Measurements from ENCODE around the gene PSMB10. TPM values are rescaled to one million over a fixed set of nuclear protein-coding genes. Genes with fewer than 3 reads are reported as not detected.

Gene PSMB10
- total RNA-seq, 1 donor from 2014 or later, result 59.0 TPM

DNA sequence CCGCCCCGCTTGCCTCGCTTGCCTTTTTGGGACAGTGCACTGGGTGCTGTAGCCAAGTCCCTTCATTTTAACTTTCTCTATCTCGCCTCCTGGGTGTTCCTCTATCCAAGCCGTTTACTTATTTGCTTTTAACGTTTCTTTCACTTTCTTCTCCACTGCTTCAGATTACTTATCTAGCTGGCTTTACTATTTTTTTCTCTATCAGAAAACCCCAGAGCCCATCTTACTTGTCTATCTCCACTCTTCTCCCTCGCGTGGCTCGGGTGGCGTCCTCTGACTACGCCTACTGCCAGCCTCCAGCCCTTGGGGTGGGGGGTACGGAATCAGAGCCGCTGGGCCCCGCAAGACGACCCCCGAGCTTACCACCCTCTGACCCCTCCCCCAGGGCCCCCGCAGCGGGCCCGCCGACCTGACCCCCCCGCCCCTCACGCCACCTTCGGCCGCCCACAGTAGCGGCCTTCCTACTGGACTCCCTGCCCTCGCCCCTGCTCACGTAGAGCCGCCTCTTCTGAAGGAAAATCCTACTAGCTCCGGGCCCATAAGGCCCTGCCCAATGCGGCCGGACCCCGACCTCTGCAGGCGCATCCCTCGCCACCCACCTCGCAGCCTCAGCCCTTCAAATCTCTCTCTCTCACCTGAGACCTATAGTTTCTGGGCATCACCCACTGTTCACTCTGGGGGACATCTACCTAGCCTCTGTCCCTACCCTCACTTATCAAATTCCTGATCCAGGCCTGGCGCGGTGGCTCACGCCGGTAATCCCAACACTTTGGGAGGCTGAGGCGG lies 32.8 kb upstream of the PSMB10 start:
- DNase-seq (ENCODE audit: extremely low spot score, unreplicated experiment), result no peak
- Mint-ChIP-seq H3K27ac (ENCODE audit: unreplicated experiment) (peak overlapping the region; percentile 65), H3K4me1 (ENCODE audit: unreplicated experiment) (peaks cover 31% of the 10 kb centered on the region), H3K4me3 (ENCODE audit: unreplicated experiment) (peak overlapping the region; percentile 96), H3K27me3 (ENCODE audit: unreplicated experiment) (no peaks in the 10 kb centered on the region), H3K9me3 (ENCODE audit: unreplicated experiment) (no peaks in the 10 kb centered on the region), H3K36me3 (ENCODE audit: unreplicated experiment) (peaks cover 2% of the 10 kb centered on the region)
- TF ChIP-seq, protein P1, sequence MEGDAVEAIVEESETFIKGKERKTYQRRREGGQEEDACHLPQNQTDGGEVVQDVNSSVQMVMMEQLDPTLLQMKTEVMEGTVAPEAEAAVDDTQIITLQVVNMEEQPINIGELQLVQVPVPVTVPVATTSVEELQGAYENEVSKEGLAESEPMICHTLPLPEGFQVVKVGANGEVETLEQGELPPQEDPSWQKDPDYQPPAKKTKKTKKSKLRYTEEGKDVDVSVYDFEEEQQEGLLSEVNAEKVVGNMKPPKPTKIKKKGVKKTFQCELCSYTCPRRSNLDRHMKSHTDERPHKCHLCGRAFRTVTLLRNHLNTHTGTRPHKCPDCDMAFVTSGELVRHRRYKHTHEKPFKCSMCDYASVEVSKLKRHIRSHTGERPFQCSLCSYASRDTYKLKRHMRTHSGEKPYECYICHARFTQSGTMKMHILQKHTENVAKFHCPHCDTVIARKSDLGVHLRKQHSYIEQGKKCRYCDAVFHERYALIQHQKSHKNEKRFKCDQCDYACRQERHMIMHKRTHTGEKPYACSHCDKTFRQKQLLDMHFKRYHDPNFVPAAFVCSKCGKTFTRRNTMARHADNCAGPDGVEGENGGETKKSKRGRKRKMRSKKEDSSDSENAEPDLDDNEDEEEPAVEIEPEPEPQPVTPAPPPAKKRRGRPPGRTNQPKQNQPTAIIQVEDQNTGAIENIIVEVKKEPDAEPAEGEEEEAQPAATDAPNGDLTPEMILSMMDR (IDR thresholded peaks at IDR 0.05), result no peak

DNA sequence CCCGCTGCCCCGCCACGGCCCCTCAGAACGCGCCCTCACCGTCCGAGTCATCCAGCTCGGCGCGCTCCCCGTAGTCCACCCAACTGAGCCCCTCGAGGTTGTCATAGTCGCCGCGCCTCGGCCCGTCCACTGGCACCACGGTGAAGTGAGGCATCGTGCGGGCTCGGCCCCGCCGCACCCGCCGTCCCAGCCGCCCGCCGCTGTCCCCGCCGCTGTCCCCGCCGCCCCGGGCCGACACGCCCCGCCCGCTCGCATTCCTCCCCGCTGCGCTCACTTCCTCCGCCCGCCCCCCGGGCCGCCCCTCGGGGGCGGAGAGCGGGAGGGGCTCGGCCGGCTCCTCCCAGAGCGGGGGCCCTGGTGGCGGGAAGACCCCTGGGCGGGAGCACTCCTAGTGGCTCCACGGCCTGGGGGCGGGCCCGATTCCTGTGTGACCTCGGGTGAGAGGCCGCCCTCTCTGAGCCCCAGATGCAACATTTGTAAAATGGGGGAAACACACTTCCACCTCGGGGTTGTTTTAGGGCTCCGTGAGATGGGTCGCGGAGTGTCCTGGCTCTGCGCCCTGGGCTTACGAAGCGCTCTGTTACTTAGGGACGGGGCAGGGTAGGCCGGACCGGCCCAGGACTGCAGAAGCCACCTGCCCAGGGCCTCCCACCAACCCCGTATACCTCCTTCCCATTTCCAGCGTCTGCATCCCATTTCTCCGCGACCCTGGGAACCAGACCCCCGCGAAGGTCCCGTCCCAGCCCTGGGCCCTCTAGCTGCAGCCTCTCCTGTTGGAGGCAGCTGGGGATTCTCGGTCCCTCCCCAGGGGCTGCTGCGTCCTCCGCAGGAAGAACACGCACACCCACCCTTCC lies 32.0 kb upstream of the PSMB10 start, which contains the start of gene SLC12A4:
TSS of gene SLC12A4 (minus strand) at position 238 of the 854 bp plus-strand sequence. CDS start at position 154, 84 bp downstream.
- Mint-ChIP-seq H3K36me3 (ENCODE audit: unreplicated experiment) (peaks cover 2% of the 10 kb centered on the region), H3K27ac (ENCODE audit: unreplicated experiment) (peak within 1 kb of the TSS; percentile 95), H3K4me3 (ENCODE audit: unreplicated experiment) (peak within 1 kb of the TSS; percentile 96), H3K4me1 (ENCODE audit: unreplicated experiment) (peaks cover 33% of the 10 kb centered on the region), H3K9me3 (ENCODE audit: unreplicated experiment) (no peaks in the 10 kb centered on the region), H3K27me3 (ENCODE audit: unreplicated experiment) (no peaks in the 10 kb centered on the region)
- TF ChIP-seq, protein P1 (IDR thresholded peaks at IDR 0.05), result no peak
- DNase-seq (ENCODE audit: extremely low spot score, unreplicated experiment), result peak; percentile 92

DNA sequence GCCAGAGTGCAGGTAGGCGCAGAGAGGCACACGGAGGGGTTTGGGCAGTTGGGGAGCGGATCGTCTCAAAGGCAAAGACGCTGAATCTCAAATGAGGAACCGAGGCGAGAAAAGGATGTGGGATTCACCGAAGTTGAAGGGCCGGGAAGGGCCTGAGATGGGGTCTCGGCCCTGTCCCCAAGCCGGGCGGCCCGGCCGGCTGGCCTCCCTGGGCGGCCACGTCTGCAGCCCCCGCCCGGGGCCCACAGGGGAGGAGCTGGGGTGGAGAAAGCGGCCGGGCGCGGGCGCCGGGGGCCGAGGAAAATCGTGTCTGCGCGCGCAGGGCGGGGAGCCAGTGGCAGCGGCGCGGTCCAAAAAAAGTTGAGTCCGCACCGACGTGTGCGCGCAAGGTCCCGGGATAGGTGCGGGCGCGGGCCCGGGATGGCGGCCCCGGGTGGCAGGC lies 31.3 kb upstream of the PSMB10 start:
- Mint-ChIP-seq H3K36me3 (ENCODE audit: unreplicated experiment) (peaks cover 4% of the 10 kb centered on the region), H3K4me1 (ENCODE audit: unreplicated experiment) (peaks cover 34% of the 10 kb centered on the region)

DNA sequence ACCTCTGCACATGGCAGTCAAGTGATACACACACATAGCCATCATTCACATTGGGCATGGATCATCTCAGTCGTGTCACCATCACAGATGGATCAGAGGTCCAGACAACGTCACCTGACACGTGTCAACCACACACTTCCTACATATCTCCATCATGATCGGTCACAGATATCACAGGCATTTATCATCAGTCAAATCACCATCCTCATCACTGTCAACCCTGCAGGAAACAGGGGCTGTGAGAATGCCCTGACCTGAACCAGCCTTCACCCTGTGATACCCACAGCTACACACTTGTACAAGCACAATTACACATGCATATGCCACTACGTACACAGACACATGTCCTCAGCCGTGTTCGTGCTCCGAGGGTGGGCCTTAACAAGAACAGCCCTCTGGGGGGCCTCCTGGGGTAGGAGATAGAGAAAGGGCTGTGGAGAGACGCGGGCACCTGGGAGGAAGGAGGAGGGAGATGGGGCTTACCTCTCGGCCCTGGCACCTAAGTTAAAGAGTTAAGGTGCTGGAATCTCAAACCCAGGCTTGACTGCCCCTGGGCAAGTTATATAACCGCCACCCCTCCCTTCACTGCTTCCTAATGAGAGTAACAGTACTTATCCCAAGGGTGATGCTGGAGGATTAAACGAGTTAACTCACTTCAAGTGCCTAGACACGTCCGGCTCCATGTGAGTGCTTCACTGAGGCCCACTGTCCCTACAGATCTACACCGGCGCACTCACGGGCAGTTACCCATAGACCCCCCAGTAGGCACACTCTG lies 30.7 kb upstream of the PSMB10 start:
- H3K4me1 Mint-ChIP-seq (ENCODE audit: unreplicated experiment), result peaks cover 36% of the 10 kb centered on the region
- H3K27me3 Mint-ChIP-seq (ENCODE audit: unreplicated experiment), result no peaks in the 10 kb centered on the region
- peak overlapping the region; percentile 95 for H3K27ac Mint-ChIP-seq (ENCODE audit: unreplicated experiment)
- H3K4me3 Mint-ChIP-seq (ENCODE audit: unreplicated experiment), result peak overlapping the region; percentile 96
- TF ChIP-seq, protein P1 (IDR thresholded peaks at IDR 0.05), result no peak
- no peaks in the 10 kb centered on the region for H3K9me3 Mint-ChIP-seq (ENCODE audit: unreplicated experiment)
- peaks cover 10% of the 10 kb centered on the region for H3K36me3 Mint-ChIP-seq (ENCODE audit: unreplicated experiment)
- DNase-seq (ENCODE audit: extremely low spot score, unreplicated experiment), result no peak

More for the DNA sequence above, 31.3 kb upstream of the PSMB10 start:
- no peaks in the 10 kb centered on the region for H3K27me3 Mint-ChIP-seq (ENCODE audit: unreplicated experiment)
- H3K9me3 Mint-ChIP-seq (ENCODE audit: unreplicated experiment), result no peaks in the 10 kb centered on the region
- peak overlapping the region; percentile 96 for H3K4me3 Mint-ChIP-seq (ENCODE audit: unreplicated experiment)
- peak overlapping the region; percentile 95 for H3K27ac Mint-ChIP-seq (ENCODE audit: unreplicated experiment)
- no peak for DNase-seq (ENCODE audit: extremely low spot score, unreplicated experiment)
- TF ChIP-seq, protein P1 (IDR thresholded peaks at IDR 0.05), result no peak

Measured in osteocyte (in vitro differentiated cells).